GM12878 (cell line): ENCODE measurements around the gene PDE6A. TPM values are rescaled to one million over a fixed set of nuclear protein-coding genes. Genes with fewer than 3 reads are reported as not detected.

ENCODE experiments used
- ATAC-seq: fragments of 200-7000 bp; cut with Tn5 transposase; 3 replicates; pipeline ENCODE4 v1.9.1; 2020; ENCODE audit warnings: mild to moderate bottlenecking, moderate library complexity
- BruUV-seq: library from RNA; stranded (reverse); fragments of 400-500 nt; replicated peaks from 2 replicates; lab custom pipeline; 2021; lab: Mats Ljungman, UMichigan
- CTCF ChIA-PET: fragments of 300-600 bp; sonication (Branson Sonifier 250); formaldehyde crosslinking; extraction: SDS; loops from one replicate; lab custom pipeline; 2021; ENCODE audit warnings: inconsistent platforms; lab: Yijun Ruan, JAX
- POLR2A ChIA-PET: fragments of 350-600 bp; formaldehyde crosslinking; extraction: SDS; loops from one replicate; lab custom pipeline; 2021; ENCODE audit warnings: inconsistent platforms; lab: Charles Lee
- RAD21 ChIA-PET: fragments of 300-600 bp; sonication (Branson Sonifier 250); formaldehyde crosslinking; loops from one replicate; lab custom pipeline; 2023; ENCODE audit warnings: antibody characterized with exemption; ENCODE audit not compliant: unreplicated experiment; lab: Charles Lee
- SMC1A ChIA-PET: fragments of 300-600 bp; sonication (Branson Sonifier 250); formaldehyde crosslinking; loops from one replicate; lab custom pipeline; 2023; ENCODE audit not compliant: unreplicated experiment, uncharacterized antibody; lab: Charles Lee
- DNase-seq: peaks from one replicate; pipeline ENCODE4 v3.0.0-alpha.2; 2011; ENCODE audit warnings: low read depth, low spot score
- FAIRE-seq: peaks from 3 replicates; lab custom pipeline; 2011; peaks lifted over from hg19 to GRCh38; lab: Jason Lieb, UNC
- H2AFZ ChIP-seq: 2 replicates; pipeline ENCODE4 v1.6.0; 2011; ENCODE audit warnings: low read depth, low read length, control low read depth; ENCODE audit not compliant: control insufficient read depth
- H3K27ac ChIP-seq: 2 replicates; pipeline ENCODE4 v1.5.1; 2011; ENCODE audit warnings: control low read depth; ENCODE audit not compliant: control insufficient read depth, insufficient read depth
- H3K27me3 ChIP-seq, 2 experiments: replicated peaks in 1 of 2; 2 replicates each; pipeline versions ENCODE4 v1.6.0 to v1.6.1; 2011; ENCODE audit warnings: low read length in 1 of 2; ENCODE audit not compliant: control insufficient read depth in 2 of 2, insufficient read depth in 2 of 2
- H3K36me3 ChIP-seq, 2 experiments: 2 replicates each; pipeline ENCODE4 v1.5.1; 2011; ENCODE audit warnings: low read length in 1 of 2; ENCODE audit not compliant: control insufficient read depth in 2 of 2, insufficient read depth in 2 of 2
- H3K4me1 ChIP-seq: 2 replicates; pipeline ENCODE4 v1.6.1; 2011; ENCODE audit warnings: mild to moderate bottlenecking, low read length, moderate library complexity, mixed read lengths; ENCODE audit not compliant: control insufficient read depth, insufficient read depth
- H3K4me2 ChIP-seq: 2 replicates; pipeline ENCODE4 v1.6.0; 2011; ENCODE audit warnings: control low read depth; ENCODE audit not compliant: control insufficient read depth, insufficient read depth
- H3K4me3 ChIP-seq: fragments of 200-600 bp; sonication (generic); 2 replicates; pipeline ENCODE4 v1.5.1; 2016
- H3K79me2 ChIP-seq: 2 replicates; pipeline ENCODE4 v1.6.0; 2011; ENCODE audit warnings: low read length; ENCODE audit not compliant: control insufficient read depth, insufficient read depth
- H3K9ac ChIP-seq: 2 replicates; pipeline ENCODE4 v1.8.0; 2011; ENCODE audit warnings: low read length, control low read depth, mixed read lengths; ENCODE audit not compliant: control insufficient read depth, insufficient read depth
- H3K9me3 ChIP-seq: replicated peaks from 3 replicates; pipeline ENCODE4 v1.5.1; 2011; ENCODE audit warnings: mild to moderate bottlenecking, low read length; ENCODE audit not compliant: control insufficient read depth, insufficient read depth
- H4K20me1 ChIP-seq: 2 replicates; pipeline ENCODE4 v1.6.0; 2011; ENCODE audit not compliant: control insufficient read depth, insufficient read depth
- E4F1 ChIP-seq: fragments of 450-650 bp; IDR thresholded peaks from 2 replicates; pipeline ENCODE4 v1.6.1; 2018; ENCODE audit warnings: borderline replicate concordance, mild to moderate bottlenecking; ENCODE audit not compliant: partially characterized antibody
- EP300 ChIP-seq, 2 experiments: fragments of 150-350 bp in 1 of 2; IDR thresholded peaks; 2 replicates each; pipeline ENCODE4 v1.6.1; 2011 to 2012; ENCODE audit warnings: low read depth in 2 of 2, low read length in 2 of 2, borderline replicate concordance in 1 of 2, improper control_type of control experiment in 1 of 2, inconsistent platforms in 1 of 2; ENCODE audit not compliant: control insufficient read depth in 1 of 2
- ETV6 ChIP-seq, 2 experiments: fragments of 450-650 bp in 1 of 2; IDR thresholded peaks in 1 of 2; conservative IDR thresholded peaks in 1 of 2; 2 replicates each; pipeline ENCODE4 v1.6.1; 2014; ENCODE audit warnings: antibody characterized with exemption in 1 of 2, borderline replicate concordance in 1 of 2, low read depth in 1 of 2, mild to moderate bottlenecking in 1 of 2, moderate library complexity in 1 of 2
- HCFC1 ChIP-seq: fragments of 150-350 bp; IDR thresholded peaks from 2 replicates; pipeline ENCODE4 v1.6.1; 2014; ENCODE audit warnings: low read length
- HDAC6 ChIP-seq: fragments of 200-600 bp; sonication (generic); IDR thresholded peaks from one replicate; pipeline ENCODE4 v1.8.0; 2017; ENCODE audit warnings: antibody characterized with exemption; ENCODE audit not compliant: unreplicated experiment
- IKZF1 ChIP-seq: fragments of 450-650 bp; conservative IDR thresholded peaks from 2 replicates; pipeline ENCODE4 v1.6.1; 2017; ENCODE audit warnings: antibody characterized with exemption, mild to moderate bottlenecking
- MTA3 ChIP-seq: IDR thresholded peaks from 2 replicates; pipeline ENCODE4 v1.6.1; 2012; ENCODE audit warnings: low read length, inconsistent platforms, borderline replicate concordance
- MXI1 ChIP-seq: fragments of 150-350 bp; IDR thresholded peaks from 2 replicates; pipeline ENCODE4 v1.6.1; 2011; ENCODE audit warnings: low read depth, mild to moderate bottlenecking, inconsistent platforms, low read length, improper control_type of control experiment
- MYB ChIP-seq: fragments of 150-350 bp; IDR thresholded peaks from 2 replicates; pipeline ENCODE4 v1.6.1; 2014; ENCODE audit warnings: mild to moderate bottlenecking, low read depth, low read length, borderline replicate concordance
- PBX3 ChIP-seq: IDR thresholded peaks from 2 replicates; pipeline ENCODE4 v1.6.1; 2011; ENCODE audit warnings: mild to moderate bottlenecking, low read depth, low read length, moderate library complexity; ENCODE audit not compliant: insufficient replicate concordance
- PKNOX1 ChIP-seq: fragments of 450-650 bp; IDR thresholded peaks from 2 replicates; pipeline ENCODE4 v1.6.1; 2016; ENCODE audit warnings: mild to moderate bottlenecking
- RAD21 ChIP-seq: IDR thresholded peaks from 2 replicates; pipeline ENCODE4 v1.6.1; 2011; ENCODE audit warnings: mild to moderate bottlenecking, low read depth, low read length, moderate library complexity; ENCODE audit not compliant: insufficient read depth
- RFX5 ChIP-seq: IDR thresholded peaks from 2 replicates; pipeline ENCODE4 v1.6.1; 2011; ENCODE audit warnings: low read depth, low read length, improper control_type of control experiment
- RUNX3 ChIP-seq: IDR thresholded peaks from 2 replicates; pipeline ENCODE4 v1.6.1; 2012; ENCODE audit warnings: low read length, inconsistent platforms
- SIX5 ChIP-seq: IDR thresholded peaks from 2 replicates; pipeline ENCODE4 v1.6.1; 2011; ENCODE audit warnings: mild to moderate bottlenecking, low read depth, low read length, moderate library complexity; ENCODE audit not compliant: severe bottlenecking
- SMC3 ChIP-seq: IDR thresholded peaks from 2 replicates; pipeline ENCODE4 v1.6.1; 2011; ENCODE audit warnings: low read length, improper control_type of control experiment, borderline replicate concordance
- TARDBP ChIP-seq: IDR thresholded peaks from 2 replicates; pipeline ENCODE4 v1.6.1; 2016; ENCODE audit warnings: borderline replicate concordance
- ZSCAN29 ChIP-seq: fragments of 450-650 bp; IDR thresholded peaks from 2 replicates; pipeline ENCODE4 v1.6.1; 2017; ENCODE audit warnings: mild to moderate bottlenecking, moderate library complexity
- WGBS: methylation state at CpG from one replicate; pipeline ENCODE4 v1.1.6; 2016; ENCODE audit warnings: low lambda C conversion rate; ENCODE audit not compliant: insufficient replicate concordance, insufficient coverage; ENCODE audit errors: missing lambda C conversion rate; 5-methylcytosine and 5-hydroxymethylcytosine counted together
- in situ Hi-C: fragments of 300-500 bp; cut with MboI; formaldehyde crosslinking; loops from 9 replicates; pipeline ENCODE4 v1.14.3; 2018; ENCODE audit warnings: mixed read lengths
- intact Hi-C: fragments of 100-400 bp; cut with micrococcal nuclease; formaldehyde crosslinking; loops from one replicate; pipeline ENCODE4 v1.14.2; 2022; ENCODE audit not compliant: unreplicated experiment
- polyA plus RNA-seq, 11 experiments: library from polyadenylated mRNA; depleted of rRNA in 4 of 11; unstranded in 6 of 11; stranded (reverse) in 5 of 11; fragments of >200 nt; fragmentation: Nextera tagmentation in 4 of 11; fragmentation: Illumina TruSeq in 1 of 11; extraction: Ambion mirVana in 4 of 11; extraction: Trizol in 1 of 11; gene quantifications; 1 replicate in 1 of 11; 2 replicates in 10 of 11; pipeline versions ENCODE4 v1.2.1 to v1.2.3, GENCODE V29; 2011 to 2016; ENCODE audit warnings: inconsistent platforms in 2 of 11, missing spikeins in 2 of 11, low read depth in 1 of 11
- total RNA-seq, 4 experiments: library from RNA; depleted of rRNA in 3 of 4; stranded (reverse); fragments of >200 nt in 3 of 4; fragmentation: Illumina TruSeq in 1 of 4; extraction: Trizol in 1 of 4; gene quantifications; 2 replicates each; pipeline versions ENCODE4 v1.2.1 to v1.2.3, GENCODE V29; 2013 to 2021

The PDE6A gene
- total and polyA plus RNA-seq, 10 of the 15 experiments (the other 5 are each of a cell fraction or from before 2014, with no cell fraction given) = 0.05 to 0.26 TPM; not detected in 8

GRCh38 chr5:149948993-149949392 lies 4.4 kb upstream of the PDE6A start:
- Histone ChIP-seq H3K9me3 (no peaks in the 10 kb centered on the region), H3K4me1 (no peaks in the 10 kb centered on the region), H3K4me2 (no peak overlapping the region), H4K20me1 (no peaks in the 10 kb centered on the region), H3K79me2 (no peaks in the 10 kb centered on the region), H3K9ac (no peak overlapping the region), H3K27ac (no peak overlapping the region), H3K4me3 (no peak overlapping the region), H3K27me3 (no peaks in the 10 kb centered on the region; a peak in 2 of 4 replicates), H2AFZ (no peak overlapping the region)
- BruUV-seq = no TSS peak
- CTCF ChIA-PET = interaction anchor here (0.8 to 1.8 kb wide), 5 partner anchors 9 to 118 kb away, joined by 3 to 6 read pairs (median 3); no protein-coding TSS in a partner anchor
- FAIRE-seq = no peak
- RAD21 ChIA-PET = no interaction called here
- ATAC-seq = no peak
- in situ Hi-C loops = no loop called here
- WGBS = 30% methylated on average over 5 of the region's 5 CpGs
- TF ChIP-seq PKNOX1 (no peak), RAD21 (no peak), IKZF1 (no peak), ETV6 (conservative IDR thresholded peaks at IDR 0.05 in 1 of 2, IDR thresholded peaks at IDR 0.05 in 1 of 2; ENCODE audit: borderline replicate concordance in 1 of 2, low read depth in 1 of 2) (no peak), HDAC6 (no peak), MXI1 (no peak), EP300 (IDR thresholded peaks at IDR 0.05; ENCODE audit: borderline replicate concordance in 1 of 2, control insufficient read depth in 1 of 2, low read depth in 2 of 2, low read length in 2 of 2) (no peak), MYB (no peak), SMC3 (no peak), ZSCAN29 (no peak), RFX5 (no peak), TARDBP (no peak), SIX5 (no peak), RUNX3 (no peak), PBX3 (no peak), HCFC1 (no peak), E4F1 (no peak), MTA3 (no peak)
- TF ChIP-seq, all 136 proteins: peak for 0
- intact Hi-C loops = no loop called here
- ChIA-PET POLR2A (no interaction called here), SMC1A (interaction anchor here (1.0 kb wide), 1 partner anchor 10 kb away, joined by 3 read pairs; no protein-coding TSS in a partner anchor)
- H3K36me3 ChIP-seq = no peaks in the 10 kb centered on the region
- no peak for DNase-seq
